ENCODE data around the gene LHPP. TPM values are rescaled to one million over a fixed set of nuclear protein-coding genes. Genes with fewer than 3 reads are reported as not detected.
"Not testable (repeated sequence)": the region's sequence is repeated elsewhere in the genome, so short reads cannot be mapped to it uniquely, and the experiment has no call there.

LHPP gene
- total RNA-seq, 1 experiment from 2014 or later, result 17.3 TPM

- DNase-seq (ENCODE audit: low spot score), result no peak
- in situ Hi-C loops (cut with HindIII; ENCODE audit: low sequenced_read_pairs), result no loop called here
Observed at GRCh38 chr10:124575107-124576035, 113.7 kb downstream of the LHPP start.

DNA sequence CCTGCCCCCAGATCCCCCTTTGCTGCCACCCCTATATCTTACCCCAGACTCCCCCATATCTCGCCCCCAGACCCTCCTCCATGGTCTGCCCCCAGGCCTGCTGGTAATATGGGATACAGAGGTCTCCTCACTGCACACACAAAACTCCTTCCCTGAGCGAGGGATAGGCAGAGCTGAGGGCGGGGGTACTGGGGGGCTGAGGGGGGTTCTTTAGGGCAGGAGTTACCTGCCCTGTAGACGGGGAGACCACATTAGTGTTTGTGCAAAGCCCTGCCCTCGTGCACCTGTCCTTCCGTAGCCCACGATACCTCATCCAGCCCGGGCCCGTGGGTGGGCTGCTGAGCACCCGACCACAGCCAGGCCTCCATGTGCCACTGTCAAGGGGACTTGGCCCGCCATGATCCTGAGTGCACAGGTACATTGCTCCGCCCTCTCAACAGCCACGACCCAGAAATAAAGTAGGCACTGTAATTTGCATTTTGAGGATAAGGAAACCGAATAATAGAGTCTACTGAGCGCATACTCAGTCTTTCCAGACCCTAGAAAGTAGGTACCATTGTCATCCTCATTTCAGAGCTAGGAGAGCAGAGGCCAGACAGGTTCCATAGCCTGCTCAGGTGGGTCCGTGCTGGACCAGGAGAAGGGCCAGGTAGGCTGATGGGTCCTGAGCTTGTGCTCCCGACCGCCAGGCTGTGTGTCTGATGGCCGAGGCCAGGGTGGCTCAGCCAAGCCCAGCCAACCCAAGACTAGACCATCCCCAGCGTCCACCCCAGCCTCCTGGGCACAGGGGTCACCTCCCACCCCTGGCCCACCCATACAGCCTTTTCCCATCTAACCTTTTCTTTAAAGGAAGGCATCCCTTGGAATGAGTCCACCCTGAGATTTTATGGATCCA, 115.2 kb downstream of the LHPP start:
- DNase-seq (ENCODE audit: low spot score), result no peak
- in situ Hi-C loops (cut with HindIII; ENCODE audit: low sequenced_read_pairs), result no loop called here

DNA sequence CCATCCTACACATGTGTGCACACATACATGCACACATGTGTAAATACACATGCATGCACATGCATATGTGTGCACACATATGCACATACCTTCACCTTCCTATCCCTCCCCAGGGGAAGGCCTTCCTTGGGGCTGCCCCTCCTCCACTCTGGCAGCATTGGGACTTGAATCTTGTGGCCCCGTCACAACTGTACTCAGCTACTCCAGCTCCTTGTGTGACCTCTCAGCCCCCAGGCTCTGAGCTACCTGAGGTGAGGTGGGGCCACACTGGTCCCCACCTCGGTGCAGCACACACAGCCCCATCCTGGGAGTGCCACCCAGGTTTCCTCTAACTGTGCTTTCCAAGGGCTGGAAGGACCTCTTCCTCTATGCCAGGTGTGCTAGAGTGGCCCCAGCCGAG, 116.0 kb downstream of the LHPP start:
- DNase-seq (ENCODE audit: low spot score), result no peak

DNA sequence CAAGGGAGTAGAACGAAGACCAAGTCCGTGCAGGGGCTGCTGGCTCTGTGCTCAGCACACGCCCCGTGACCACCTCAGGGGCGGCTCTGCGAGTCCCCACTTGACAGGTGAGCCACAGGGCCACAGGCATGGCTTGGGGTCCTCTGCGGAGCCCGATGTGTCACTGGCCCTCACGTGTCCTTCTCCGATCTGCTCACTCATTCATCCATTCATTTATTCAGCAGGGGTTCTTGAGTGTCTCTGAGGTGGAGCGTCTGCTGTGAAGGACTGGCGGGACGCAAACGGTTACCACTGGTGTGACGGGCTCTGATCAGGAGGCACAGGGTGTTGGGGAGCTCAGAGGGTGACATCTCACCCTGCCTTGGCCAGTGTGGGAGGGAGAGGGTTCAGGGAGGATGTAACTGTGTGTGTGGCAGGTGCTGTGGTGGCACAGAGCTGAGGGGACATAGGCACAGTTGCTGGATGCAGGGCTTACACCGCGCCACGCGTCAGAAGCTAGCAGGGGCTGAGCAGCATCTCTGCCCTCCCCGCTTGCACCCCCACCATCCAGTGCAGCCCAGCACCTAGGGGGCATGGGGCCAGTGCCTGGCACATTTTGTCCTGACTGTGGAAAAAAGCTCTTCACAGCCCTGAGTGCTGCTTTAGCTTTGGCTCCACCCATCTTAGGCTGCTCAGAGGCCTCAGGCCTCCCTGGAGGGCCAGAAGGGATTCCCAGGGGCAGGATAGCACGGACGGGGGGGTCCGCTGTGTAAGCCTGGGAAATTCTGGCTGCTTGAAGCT, 116.8 kb downstream of the LHPP start:
- in situ Hi-C loops (cut with HindIII; ENCODE audit: low sequenced_read_pairs), result no loop called here
- DNase-seq (ENCODE audit: low spot score), result no peak

More for the DNA sequence above, 116.0 kb downstream of the LHPP start:
- in situ Hi-C loops (cut with HindIII; ENCODE audit: low sequenced_read_pairs), result no loop called here

DNA sequence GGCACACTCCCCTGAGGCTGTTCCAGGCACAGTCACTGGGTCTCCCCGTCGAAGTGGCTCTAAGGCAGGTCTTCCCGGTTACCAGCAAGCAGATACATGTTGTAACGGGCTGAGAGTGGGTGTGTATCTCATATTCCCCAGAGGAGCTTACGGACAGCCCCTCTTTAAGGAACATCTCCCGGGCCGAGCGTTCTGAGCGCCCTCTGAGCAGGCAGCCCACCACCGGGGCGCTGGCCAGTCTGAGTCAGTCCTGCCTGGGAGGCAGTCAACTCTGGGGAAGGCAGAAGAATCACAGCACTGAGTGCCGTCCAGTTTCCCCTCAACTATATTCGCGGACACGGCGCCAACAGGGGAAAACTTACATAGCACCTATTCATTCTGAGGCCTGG, 117.4 kb downstream of the LHPP start:
- in situ Hi-C loops (cut with HindIII; ENCODE audit: low sequenced_read_pairs), result no loop called here
- DNase-seq (ENCODE audit: low spot score), result no peak

DNA sequence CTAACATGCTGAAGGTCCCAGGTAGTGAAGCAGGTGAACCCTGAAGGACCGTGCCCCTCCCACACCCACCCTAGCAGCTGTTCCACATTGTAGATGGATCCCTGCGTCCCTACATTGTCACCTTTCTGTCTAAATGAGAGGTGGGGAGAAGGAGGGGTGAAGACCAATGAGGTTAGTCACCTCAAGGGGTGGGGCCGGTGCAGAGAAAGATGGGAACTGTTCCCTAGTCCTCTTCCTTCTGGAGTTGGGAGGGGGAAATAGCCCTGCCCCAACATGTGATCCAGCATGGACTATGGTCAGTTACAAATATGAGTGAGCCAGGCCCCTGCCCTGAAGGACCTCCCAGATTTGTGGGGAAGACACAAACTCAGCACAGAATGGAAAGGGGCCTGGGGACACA, 124.5 kb downstream of the LHPP start:
- DNase-seq (ENCODE audit: low spot score), result no peak
- in situ Hi-C loops (cut with HindIII; ENCODE audit: low sequenced_read_pairs), result no loop called here

DNA sequence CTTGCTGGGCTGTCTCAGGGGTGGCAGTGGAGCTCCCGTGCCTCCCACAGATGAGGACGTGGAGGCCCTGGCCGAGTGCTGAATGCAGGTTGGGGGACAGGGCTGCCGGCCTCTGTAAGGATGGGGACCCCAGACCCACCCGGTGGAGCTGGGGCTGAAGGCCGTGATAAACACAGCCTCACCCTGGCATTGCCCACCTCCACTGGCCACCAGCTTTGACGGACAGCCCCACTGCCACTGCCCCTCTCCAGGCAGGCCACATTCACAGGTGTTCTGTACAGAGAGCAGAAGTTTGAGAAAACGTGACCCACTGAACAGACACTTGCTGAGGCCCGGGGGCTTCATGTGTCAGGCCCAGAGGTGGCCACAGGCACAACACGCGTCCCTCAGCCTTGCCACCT, 126.2 kb downstream of the LHPP start:
- in situ Hi-C loops (cut with HindIII; ENCODE audit: low sequenced_read_pairs), result no loop called here
- DNase-seq (ENCODE audit: low spot score), result no peak

GRCh38 chr10:124588341-124588735, 126.7 kb downstream of the LHPP start:
- in situ Hi-C loops (cut with HindIII; ENCODE audit: low sequenced_read_pairs), result not testable (repeated sequence)

DNA sequence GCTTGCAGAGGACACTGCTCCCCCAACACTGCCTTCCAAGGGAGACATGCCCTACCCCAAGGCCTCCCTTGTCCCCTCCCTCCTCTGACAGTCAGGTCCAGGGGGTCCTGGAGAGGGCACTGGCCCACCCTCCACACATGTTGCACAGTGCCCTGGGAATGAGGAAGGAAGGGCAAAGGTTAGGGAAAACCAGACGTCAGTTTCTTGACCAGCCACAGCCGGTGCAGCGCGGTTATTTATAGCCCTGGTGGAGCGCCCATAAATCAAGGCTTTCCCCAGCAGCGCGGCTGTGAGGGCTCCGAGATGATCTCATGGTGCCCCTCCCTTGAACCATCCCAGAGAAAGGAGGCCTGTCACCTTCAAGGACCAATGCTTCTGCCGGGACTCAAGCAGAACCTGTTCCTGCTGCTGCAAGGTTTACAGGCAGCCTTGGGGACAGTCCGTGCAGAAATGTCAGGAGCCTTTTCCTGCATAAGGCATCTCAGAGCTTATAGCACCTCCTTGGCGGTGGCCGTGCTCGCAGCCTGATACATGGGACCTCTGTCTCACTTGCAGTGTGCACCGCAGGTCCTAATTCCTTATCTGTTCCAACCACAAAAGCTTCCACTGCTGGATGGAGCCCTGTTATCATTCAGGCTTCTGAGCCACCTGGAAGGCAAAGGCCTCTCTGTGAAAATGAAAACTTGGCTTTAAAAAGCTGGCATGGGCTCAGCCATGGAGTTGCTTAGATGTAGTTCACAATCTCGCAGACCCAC, 127.3 kb downstream of the LHPP start:
- DNase-seq (ENCODE audit: low spot score), result peak; percentile 85
- in situ Hi-C loops (cut with HindIII; ENCODE audit: low sequenced_read_pairs), result no loop called here

More at GRCh38 chr10:124588341-124588735, 126.7 kb downstream of the LHPP start:
- DNase-seq (ENCODE audit: low spot score), result not testable (repeated sequence)

DNA sequence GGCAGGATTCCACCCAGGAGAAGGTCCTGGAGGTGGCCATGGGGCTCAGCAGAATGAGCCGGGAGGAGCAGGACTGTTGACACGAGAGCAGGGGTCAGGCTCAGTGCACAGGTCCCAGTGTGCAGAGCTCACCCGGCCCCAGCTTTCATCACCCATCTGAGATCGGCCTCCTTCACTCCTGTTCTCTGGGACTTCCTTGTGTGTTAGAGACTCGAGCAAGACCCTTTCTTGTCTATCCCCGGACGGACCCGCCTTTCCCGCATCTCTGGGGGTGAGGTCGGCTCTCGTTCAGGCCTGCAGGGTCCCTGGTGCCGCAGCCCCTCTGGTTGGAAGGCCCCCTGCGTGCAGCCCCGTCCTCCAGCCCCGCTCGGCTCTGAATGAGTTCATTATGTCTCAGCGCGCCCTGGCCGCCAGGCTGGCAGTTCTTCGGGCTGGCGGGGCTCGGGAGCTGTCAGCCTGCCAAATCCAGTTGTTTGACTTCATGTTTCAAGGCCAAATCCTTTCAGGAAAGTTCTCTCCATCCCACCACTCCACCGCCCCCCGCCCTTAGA, 127.9 kb downstream of the LHPP start:
- DNase-seq (ENCODE audit: low spot score), result no peak
- in situ Hi-C loops (cut with HindIII; ENCODE audit: low sequenced_read_pairs), result no loop called here

GRCh38 chr10:124590216-124591122, 128.8 kb downstream of the LHPP start:
- DNase-seq (ENCODE audit: low spot score), result no peak
- in situ Hi-C loops (cut with HindIII; ENCODE audit: low sequenced_read_pairs), result no loop called here

DNA sequence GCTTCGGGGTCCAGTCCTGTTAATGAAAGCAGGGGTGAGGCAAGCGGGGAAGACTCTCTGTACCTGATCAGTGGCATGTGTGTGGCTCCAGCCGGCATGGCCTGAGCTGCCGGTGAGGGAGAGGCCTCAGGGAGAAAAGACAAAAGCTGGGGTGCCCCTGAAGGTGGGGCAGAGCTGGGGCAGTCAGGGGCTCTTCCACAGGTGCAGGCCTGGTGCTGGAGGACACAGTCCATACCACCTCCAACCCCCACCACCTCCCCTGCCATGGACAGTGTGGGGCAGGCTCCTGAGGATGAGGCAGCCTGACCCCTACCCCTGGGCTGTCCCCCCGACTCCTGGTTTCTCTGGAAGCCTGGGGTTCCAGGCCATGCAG, 129.5 kb downstream of the LHPP start:
- in situ Hi-C loops (cut with HindIII; ENCODE audit: low sequenced_read_pairs), result no loop called here
- no peak for DNase-seq (ENCODE audit: low spot score)

- no peak for DNase-seq (ENCODE audit: low spot score)
- in situ Hi-C loops (cut with HindIII; ENCODE audit: low sequenced_read_pairs), result no loop called here
Observed at GRCh38 chr10:124592101-124592500, 130.5 kb downstream of the LHPP start.

DNA sequence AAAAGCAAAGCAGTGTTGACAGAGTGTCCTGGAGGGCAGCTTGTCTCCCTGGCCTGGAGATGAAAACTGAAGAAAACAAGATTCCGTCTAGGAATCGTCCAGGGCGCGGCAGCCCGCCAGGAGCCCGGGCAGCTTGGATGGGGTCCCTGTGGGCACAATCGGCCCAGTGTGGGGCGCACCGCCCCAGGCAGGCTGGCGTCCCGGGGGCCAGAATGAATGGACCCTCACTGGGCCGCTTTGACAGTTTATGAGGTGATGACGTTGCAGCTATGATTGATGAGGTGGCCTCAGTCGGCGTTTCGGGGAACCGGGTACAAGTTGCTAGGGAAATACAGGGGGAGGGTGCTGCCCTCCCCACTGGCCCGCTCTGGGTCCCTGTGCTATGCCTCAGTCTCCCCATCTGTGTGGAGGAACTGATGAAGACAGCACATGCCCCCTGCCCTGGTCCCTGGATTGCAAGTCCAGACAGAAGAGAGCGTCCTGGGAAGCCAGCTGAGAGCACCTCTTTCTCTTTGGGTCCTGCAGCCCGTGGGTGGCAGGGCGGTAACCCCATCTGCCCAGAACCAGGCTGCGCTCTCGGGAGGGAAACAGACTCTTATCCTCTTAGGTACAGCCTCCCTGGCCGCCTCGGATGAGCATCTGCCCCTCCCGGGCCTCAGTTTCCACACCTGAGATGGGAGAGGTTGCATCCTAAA, 131.3 kb downstream of the LHPP start:
- no peak for DNase-seq (ENCODE audit: low spot score)
- in situ Hi-C loops (cut with HindIII; ENCODE audit: low sequenced_read_pairs), result no loop called here

DNA sequence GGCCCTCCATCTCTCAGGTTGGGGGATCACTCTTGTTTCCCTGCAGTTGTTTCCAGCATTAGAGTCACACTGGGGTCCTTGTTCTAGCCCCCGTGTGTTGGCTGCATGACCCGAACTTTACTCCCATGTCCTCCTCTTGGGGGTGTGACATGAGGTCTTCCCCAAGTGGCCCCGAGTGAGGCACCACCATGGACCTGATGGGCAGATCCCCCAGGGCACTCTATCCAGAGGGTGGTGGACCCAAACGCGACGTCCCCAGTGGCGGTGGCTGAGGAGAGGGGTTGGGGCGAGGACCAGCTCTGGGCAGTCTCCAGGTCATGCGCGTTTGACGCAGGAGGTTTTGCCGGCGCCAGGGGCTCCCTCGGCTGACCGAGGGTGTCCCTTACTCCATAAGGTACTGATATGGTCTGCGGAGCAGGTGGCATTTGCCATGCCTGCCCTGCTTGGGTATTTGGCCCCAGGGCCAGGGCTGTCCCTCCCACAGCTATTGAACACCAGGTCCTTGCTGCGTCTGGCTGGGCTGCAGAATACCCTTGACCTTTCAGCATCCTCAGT, 131.9 kb downstream of the LHPP start:
- in situ Hi-C loops (cut with HindIII; ENCODE audit: low sequenced_read_pairs), result no loop called here

GRCh38 chr10:124594240-124594639, 132.6 kb downstream of the LHPP start:
- DNase-seq (ENCODE audit: low spot score), result no peak
- in situ Hi-C loops (cut with HindIII; ENCODE audit: low sequenced_read_pairs), result no loop called here

More for the DNA sequence above, 131.9 kb downstream of the LHPP start:
- no peak for DNase-seq (ENCODE audit: low spot score)

All from G401 (cell line).